A549 (cell line): Measurements from ENCODE around the gene CTNNA3.
"Not testable (repeated sequence)": the region's sequence is repeated elsewhere in the genome, so short reads cannot be mapped to it uniquely, and the experiment has no call there.

Experiments
- MYC ChIP-seq: IDR thresholded peaks from 2 replicates; pipeline ENCODE4 v1.6.1; 2012; ENCODE audit warnings: mild to moderate bottlenecking, inconsistent platforms, low read length, improper control_type of control experiment, borderline replicate concordance
- REST ChIP-seq: fragments of 200-600 bp; sonication (generic); IDR thresholded peaks from 2 replicates; pipeline ENCODE4 v1.6.1; 2016; ENCODE audit warnings: antibody characterized with exemption, mild to moderate bottlenecking, moderate library complexity
- TF ChIP-seq, protein P1 (sequence below): fragments of >200 bp; sonication (Bioruptor Twin); formaldehyde crosslinking; IDR thresholded peaks from 3 replicates; pipeline ENCODE4 v1.5.1; 2016

GRCh38 chr10:67690540-67690939 lies 5.5 kb downstream of the CTNNA3 start:
- not testable (repeated sequence) for TF ChIP-seq MYC, REST
- TF ChIP-seq, protein P1, sequence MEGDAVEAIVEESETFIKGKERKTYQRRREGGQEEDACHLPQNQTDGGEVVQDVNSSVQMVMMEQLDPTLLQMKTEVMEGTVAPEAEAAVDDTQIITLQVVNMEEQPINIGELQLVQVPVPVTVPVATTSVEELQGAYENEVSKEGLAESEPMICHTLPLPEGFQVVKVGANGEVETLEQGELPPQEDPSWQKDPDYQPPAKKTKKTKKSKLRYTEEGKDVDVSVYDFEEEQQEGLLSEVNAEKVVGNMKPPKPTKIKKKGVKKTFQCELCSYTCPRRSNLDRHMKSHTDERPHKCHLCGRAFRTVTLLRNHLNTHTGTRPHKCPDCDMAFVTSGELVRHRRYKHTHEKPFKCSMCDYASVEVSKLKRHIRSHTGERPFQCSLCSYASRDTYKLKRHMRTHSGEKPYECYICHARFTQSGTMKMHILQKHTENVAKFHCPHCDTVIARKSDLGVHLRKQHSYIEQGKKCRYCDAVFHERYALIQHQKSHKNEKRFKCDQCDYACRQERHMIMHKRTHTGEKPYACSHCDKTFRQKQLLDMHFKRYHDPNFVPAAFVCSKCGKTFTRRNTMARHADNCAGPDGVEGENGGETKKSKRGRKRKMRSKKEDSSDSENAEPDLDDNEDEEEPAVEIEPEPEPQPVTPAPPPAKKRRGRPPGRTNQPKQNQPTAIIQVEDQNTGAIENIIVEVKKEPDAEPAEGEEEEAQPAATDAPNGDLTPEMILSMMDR = not testable (repeated sequence)
